Testis (tissue), 2 donors: Measurements from ENCODE around the gene DPEP2.

Experiments
- CTCF ChIP-seq, 3 experiments: fragments of 450-650 bp in 2 of 3; fragments of 200-600 bp in 1 of 3; sonication (generic) in 1 of 3; IDR thresholded peaks; one replicate each; pipeline ENCODE4 v1.5.1; 2016 to 2019; ENCODE audit warnings: antibody characterized with exemption in 3 of 3, mild to moderate bottlenecking in 2 of 3, moderate library complexity in 1 of 3
- POLR2A ChIP-seq: fragments of 450-650 bp; IDR thresholded peaks from one replicate; pipeline ENCODE4 v1.6.1; 2017; ENCODE audit warnings: antibody characterized with exemption, mild to moderate bottlenecking, moderate library complexity

- TF ChIP-seq CTCF (IDR thresholded peaks at IDR 0.05): no peak
- TF ChIP-seq POLR2A: no peak
Observed at GRCh38 chr16:67945392-67945933, 53.8 kb downstream of the DPEP2 start.
